ENCODE measurements around the gene GRM1. TPM values are rescaled to one million over a fixed set of nuclear protein-coding genes. Genes with fewer than 3 reads are reported as not detected.

The GRM1 gene
- total RNA-seq, result under 1 TPM; 0.57 to 0.62 TPM
- polyA plus RNA-seq (2013, experiment 1 of 2), result 1.4 TPM
- polyA plus RNA-seq (2013, experiment 2 of 2), result 0.99 TPM
- long read RNA-seq, experiment 1, partial matches to known transcripts, result 0 of 2 reads
- long read RNA-seq, experiment 1, other reads (novel, unspliced or antisense), result 2 of 2 reads
- long read RNA-seq, experiment 2, partial matches to known transcripts, result 1 of 4 reads
- long read RNA-seq, experiment 2, other reads (novel, unspliced or antisense), result 3 of 4 reads
- long read RNA-seq, experiment 3, partial matches to known transcripts, result 0 of 9 reads
- long read RNA-seq, experiment 3, other reads (novel, unspliced or antisense), result 9 of 9 reads
- long read RNA-seq, experiment 4, partial matches to known transcripts, result 0 of 1 reads
- long read RNA-seq, experiment 4, other reads (novel, unspliced or antisense), result 1 of 1 reads

DNA sequence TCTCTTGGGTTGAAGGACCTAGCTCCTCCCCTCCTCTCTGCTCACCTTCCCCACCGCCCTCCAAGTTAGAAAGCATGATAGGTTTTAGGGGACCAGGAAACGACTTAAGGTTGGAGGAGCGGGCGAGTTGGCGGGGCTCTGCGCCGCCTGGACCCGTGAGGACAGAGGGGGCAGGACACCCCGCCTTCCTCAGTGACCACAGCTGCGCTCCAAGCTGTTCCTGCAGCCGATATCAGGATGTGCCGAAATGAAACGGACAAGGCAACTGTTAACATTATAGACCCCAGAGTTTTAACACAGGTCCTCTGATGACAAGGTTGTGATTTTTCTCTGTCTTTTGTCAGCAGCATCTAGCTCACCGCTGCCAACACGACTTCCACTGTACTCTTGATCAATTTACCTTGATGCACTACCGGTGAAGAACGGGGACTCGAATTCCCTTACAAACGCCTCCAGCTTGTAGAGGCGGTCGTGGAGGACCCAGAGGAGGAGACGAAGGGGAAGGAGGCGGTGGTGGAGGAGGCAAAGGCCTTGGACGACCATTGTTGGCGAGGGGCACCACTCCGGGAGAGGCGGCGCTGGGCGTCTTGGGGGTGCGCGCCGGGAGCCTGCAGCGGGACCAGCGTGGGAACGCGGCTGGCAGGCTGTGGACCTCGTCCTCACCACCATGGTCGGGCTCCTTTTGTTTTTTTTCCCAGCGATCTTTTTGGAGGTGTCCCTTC lies at the start of gene GRM1:
Gene GRM1 (plus strand): TSS at position 212 of the 722 bp plus-strand sequence. CDS start 456 bp downstream, at position 668.
- Histone ChIP-seq H3K36me3 (ENCODE audit: control insufficient read depth, insufficient read depth, low read length) (no peaks in the 10 kb centered on the region), H3K4me1 (ENCODE audit: control insufficient read depth, insufficient read depth, low read length) (no peaks in the 10 kb centered on the region), H3K9ac (ENCODE audit: extremely low read depth, low read length, poor library complexity, severe bottlenecking) (no peak within 1 kb of the TSS), H3K27ac (ENCODE audit: low read depth, low read length) (no peak within 1 kb of the TSS), H3K4me3 (ENCODE audit: low read length) (peak within 1 kb of the TSS; percentile 90), H3K27me3 (ENCODE audit: control insufficient read depth, insufficient read depth, low read length, poor library complexity, severe bottlenecking) (peaks cover 62% of the 10 kb centered on the region), H3K9me3 (ENCODE audit: control insufficient read depth, low read length) (peaks cover 7% of the 10 kb centered on the region)
- 7 to 35% methylated on average over 9 to 39 of the region's 39 CpGs for WGBS, 2 experiments (ENCODE audit: insufficient coverage in 1 of 2, insufficient read length in 1 of 2)
- TF ChIP-seq, protein P1, sequence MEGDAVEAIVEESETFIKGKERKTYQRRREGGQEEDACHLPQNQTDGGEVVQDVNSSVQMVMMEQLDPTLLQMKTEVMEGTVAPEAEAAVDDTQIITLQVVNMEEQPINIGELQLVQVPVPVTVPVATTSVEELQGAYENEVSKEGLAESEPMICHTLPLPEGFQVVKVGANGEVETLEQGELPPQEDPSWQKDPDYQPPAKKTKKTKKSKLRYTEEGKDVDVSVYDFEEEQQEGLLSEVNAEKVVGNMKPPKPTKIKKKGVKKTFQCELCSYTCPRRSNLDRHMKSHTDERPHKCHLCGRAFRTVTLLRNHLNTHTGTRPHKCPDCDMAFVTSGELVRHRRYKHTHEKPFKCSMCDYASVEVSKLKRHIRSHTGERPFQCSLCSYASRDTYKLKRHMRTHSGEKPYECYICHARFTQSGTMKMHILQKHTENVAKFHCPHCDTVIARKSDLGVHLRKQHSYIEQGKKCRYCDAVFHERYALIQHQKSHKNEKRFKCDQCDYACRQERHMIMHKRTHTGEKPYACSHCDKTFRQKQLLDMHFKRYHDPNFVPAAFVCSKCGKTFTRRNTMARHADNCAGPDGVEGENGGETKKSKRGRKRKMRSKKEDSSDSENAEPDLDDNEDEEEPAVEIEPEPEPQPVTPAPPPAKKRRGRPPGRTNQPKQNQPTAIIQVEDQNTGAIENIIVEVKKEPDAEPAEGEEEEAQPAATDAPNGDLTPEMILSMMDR (conservative IDR thresholded peaks at IDR 0.05), result no peak
- H3K36me3 Mint-ChIP-seq (ENCODE audit: low read depth), result no peaks in the 10 kb centered on the region
- peaks cover 45% of the 10 kb centered on the region for H3K27me3 Mint-ChIP-seq (ENCODE audit: insufficient read depth)
- H3K27ac Mint-ChIP-seq, result no peak within 1 kb of the TSS
- H3K4me1 Mint-ChIP-seq, result peaks cover 5% of the 10 kb centered on the region
- no peak for DNase-seq
- peak within 1 kb of the TSS; percentile 50 for H3K4me3 Mint-ChIP-seq
- H3K9me3 Mint-ChIP-seq, result peaks cover 7% of the 10 kb centered on the region

DNA sequence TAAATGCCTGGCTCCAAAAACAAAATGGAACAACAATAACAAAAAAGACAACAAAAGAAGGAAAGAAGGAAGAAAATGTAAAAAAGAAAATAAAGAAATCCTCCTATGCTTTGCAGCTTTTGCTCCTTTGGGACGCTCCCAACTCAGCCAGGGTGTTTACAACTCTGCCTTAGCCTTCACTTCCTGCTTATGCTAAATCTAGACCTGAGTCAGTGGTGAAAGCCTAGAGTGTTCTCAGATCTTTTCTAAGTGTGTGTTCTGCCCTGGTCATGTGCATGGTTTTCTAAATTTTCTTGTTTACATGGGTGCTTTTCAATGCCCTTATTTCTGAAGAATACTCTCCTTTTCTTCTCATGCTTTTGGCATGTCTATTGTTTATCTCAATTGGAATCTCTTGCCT lies 19.5 kb upstream of the GRM1 start:
- no peak overlapping the region for H3K27ac Mint-ChIP-seq
- no peak overlapping the region for H3K4me3 Mint-ChIP-seq
- no peak overlapping the region for H3K4me3 ChIP-seq (ENCODE audit: low read length)
- H3K9me3 Mint-ChIP-seq, result peaks cover 24% of the 10 kb centered on the region
- H3K9ac ChIP-seq (ENCODE audit: extremely low read depth, low read length, poor library complexity, severe bottlenecking), result no peak overlapping the region
- H3K27me3 ChIP-seq (ENCODE audit: control insufficient read depth, insufficient read depth, low read length, poor library complexity, severe bottlenecking), result no peaks in the 10 kb centered on the region
- H3K27ac ChIP-seq (ENCODE audit: low read depth, low read length), result no peak overlapping the region
- WGBS, 2 experiments (ENCODE audit: insufficient coverage in 1 of 2, insufficient read length in 1 of 2), result 75% methylated on average over 1 of the region's 1 CpG; no CpG with 5 or more reads in 1 of the 2 experiments
- no peaks in the 10 kb centered on the region for H3K4me1 ChIP-seq (ENCODE audit: control insufficient read depth, insufficient read depth, low read length)
- no peaks in the 10 kb centered on the region for H3K36me3 ChIP-seq (ENCODE audit: control insufficient read depth, insufficient read depth, low read length)
- H3K27me3 Mint-ChIP-seq (ENCODE audit: insufficient read depth), result no peaks in the 10 kb centered on the region
- no peaks in the 10 kb centered on the region for H3K4me1 Mint-ChIP-seq
- TF ChIP-seq, protein P1 (conservative IDR thresholded peaks at IDR 0.05), result no peak
- H3K9me3 ChIP-seq (ENCODE audit: control insufficient read depth, low read length), result peaks cover 15% of the 10 kb centered on the region
- no peak for DNase-seq
- H3K36me3 Mint-ChIP-seq (ENCODE audit: low read depth), result peaks cover 2% of the 10 kb centered on the region

DNA sequence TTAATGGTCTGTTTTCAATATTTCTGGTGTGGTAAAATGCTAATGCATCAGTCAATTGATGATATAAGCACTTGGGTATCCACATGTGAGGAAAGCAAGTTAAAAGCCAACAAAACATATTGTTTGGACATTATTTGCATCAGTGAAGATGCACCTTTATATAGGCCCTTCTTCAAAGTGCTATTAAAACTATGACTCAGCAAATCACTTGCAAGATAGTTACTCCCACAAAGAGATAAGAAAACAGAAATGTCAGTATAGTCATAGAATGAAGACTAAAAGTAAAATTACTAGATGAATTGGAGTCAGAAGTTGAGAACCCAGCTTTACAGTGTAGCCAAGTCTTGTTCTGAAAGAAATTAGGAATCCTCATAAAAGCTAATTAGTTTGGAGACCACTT lies 14.6 kb upstream of the GRM1 start:
- Mint-ChIP-seq H3K27me3 (ENCODE audit: insufficient read depth) (no peaks in the 10 kb centered on the region), H3K4me3 (no peak overlapping the region), H3K36me3 (ENCODE audit: low read depth) (peaks cover 2% of the 10 kb centered on the region), H3K4me1 (no peaks in the 10 kb centered on the region), H3K9me3 (peaks cover 18% of the 10 kb centered on the region), H3K27ac (no peak overlapping the region)
- H3K36me3 ChIP-seq (ENCODE audit: control insufficient read depth, insufficient read depth, low read length), result no peaks in the 10 kb centered on the region
- TF ChIP-seq, protein P1 (conservative IDR thresholded peaks at IDR 0.05), result no peak
- H3K4me3 ChIP-seq (ENCODE audit: low read length), result no peak overlapping the region
- H3K9ac ChIP-seq (ENCODE audit: extremely low read depth, low read length, poor library complexity, severe bottlenecking), result no peak overlapping the region
- H3K27ac ChIP-seq (ENCODE audit: low read depth, low read length), result no peak overlapping the region
- DNase-seq, result no peak
- H3K9me3 ChIP-seq (ENCODE audit: control insufficient read depth, low read length), result peaks cover 8% of the 10 kb centered on the region
- no peaks in the 10 kb centered on the region for H3K4me1 ChIP-seq (ENCODE audit: control insufficient read depth, insufficient read depth, low read length)
- H3K27me3 ChIP-seq (ENCODE audit: control insufficient read depth, insufficient read depth, low read length, poor library complexity, severe bottlenecking), result no peaks in the 10 kb centered on the region

Measured in endodermal cell (in vitro differentiated cells).